HCT116 (cell line): ENCODE data around the gene TMEM123. TPM values are rescaled to one million over a fixed set of nuclear protein-coding genes. Genes with fewer than 3 reads are reported as not detected.

Experiments used
- ATAC-seq: fragments of 200-7000 bp; cut with Tn5 transposase; 2 replicates; pipeline ENCODE4 v1.9.1; 2020; ENCODE audit warnings: mild to moderate bottlenecking, moderate library complexity
- BruUV-seq: library from RNA; stranded (reverse); fragments of 400-500 nt; replicated peaks from 2 replicates; lab custom pipeline; 2021; lab: Mats Ljungman, UMichigan
- CTCF ChIA-PET: fragments of 300-600 bp; sonication (Branson Sonifier 250); formaldehyde crosslinking; loops from one replicate; lab custom pipeline; 2021; ENCODE audit warnings: antibody characterized with exemption; lab: Charles Lee
- POLR2A ChIA-PET: fragments of 300-600, 350-600 bp; sonication (Branson Sonifier 250); formaldehyde crosslinking; loops from one replicate; lab custom pipeline; 2021; ENCODE audit warnings: antibody characterized with exemption; lab: Charles Lee
- RAD21 ChIA-PET, 2 experiments: fragments of 300-600 bp; sonication (Branson Sonifier 250); formaldehyde crosslinking; loops; one replicate each; lab custom pipeline; 2023; ENCODE audit warnings: low total read pairs in 2 of 2; ENCODE audit not compliant: uncharacterized antibody in 2 of 2, unreplicated experiment in 2 of 2, low non-redundant PET in 1 of 2; lab: Charles Lee
- DNase-seq: peaks from one replicate; pipeline ENCODE4 v3.0.0-alpha.2; 2010; ENCODE audit warnings: low read depth, low spot score
- H2AFZ ChIP-seq: fragments of 200-600 bp; shearing (Covaris generic), sonication (generic); 2 replicates; pipeline ENCODE4 v1.6.1; 2017; ENCODE audit warnings: low read depth, mixed run types, mixed read lengths, antibody characterized with exemption, low read length; ENCODE audit not compliant: poor library complexity, severe bottlenecking
- H3K27ac ChIP-seq: 2 replicates; pipeline ENCODE4 v1.5.1; 2012; ENCODE audit warnings: low read depth, low read length
- H3K27me3 ChIP-seq: fragments of 200-600 bp; sonication (generic); 2 replicates; pipeline ENCODE4 v1.6.1; 2016; ENCODE audit warnings: mixed run types, low read length, mixed read lengths; ENCODE audit not compliant: insufficient read depth
- H3K36me3 ChIP-seq, 2 experiments: fragments of 200-500 bp in 1 of 2; fragments of 200-600 bp in 1 of 2; sonication (Bioruptor generic) in 1 of 2; sonication (generic) in 1 of 2; 2 replicates each; pipeline versions ENCODE4 v1.5.1 to v1.6.1; 2014 to 2016; ENCODE audit warnings: low read length in 2 of 2, inconsistent platforms in 1 of 2, mixed read lengths in 1 of 2, mixed run types in 1 of 2; ENCODE audit not compliant: insufficient read depth in 2 of 2, control insufficient read depth in 1 of 2
- H3K4me1 ChIP-seq, 2 experiments: fragments of 200-600 bp in 1 of 2; sonication (generic) in 1 of 2; 2 replicates each; pipeline versions ENCODE4 v1.5.1 to v1.6.1; 2012 to 2017; ENCODE audit warnings: low read length in 2 of 2, inconsistent platforms in 1 of 2, mild to moderate bottlenecking in 1 of 2, mixed read lengths in 1 of 2, mixed run types in 1 of 2, moderate library complexity in 1 of 2; ENCODE audit not compliant: insufficient read depth in 2 of 2, control insufficient read depth in 1 of 2
- H3K4me2 ChIP-seq: fragments of 200-600 bp; sonication (generic); 2 replicates; pipeline ENCODE4 v1.6.1; 2017; ENCODE audit warnings: mixed run types, low read length, mixed read lengths
- H3K4me3 ChIP-seq, 2 experiments: fragments of 200-600 bp in 1 of 2; sonication (generic) in 1 of 2; replicated peaks in 1 of 2; 2 replicates each; pipeline ENCODE4 v1.5.1; 2011 to 2016; ENCODE audit warnings: low read length in 2 of 2, control low read depth in 1 of 2, low read depth in 1 of 2, mild to moderate bottlenecking in 1 of 2, mixed read lengths in 1 of 2, mixed run types in 1 of 2
- H3K79me2 ChIP-seq: fragments of 200-600 bp; sonication (generic); 2 replicates; pipeline ENCODE4 v1.6.1; 2017; ENCODE audit warnings: mild to moderate bottlenecking, mixed run types, low read length, moderate library complexity, mixed read lengths; ENCODE audit not compliant: insufficient read depth
- H3K9ac ChIP-seq: fragments of 200-600 bp; sonication (generic); 2 replicates; pipeline ENCODE4 v1.6.1; 2016; ENCODE audit warnings: low read length, mixed read lengths
- H3K9me2 ChIP-seq: fragments of 200-600 bp; sonication (generic), shearing (Covaris generic); 2 replicates; pipeline ENCODE4 v1.6.1; 2017; ENCODE audit warnings: mixed run types, mild to moderate bottlenecking, moderate library complexity; ENCODE audit not compliant: insufficient read depth
- H3K9me3 ChIP-seq, 2 experiments: fragments of 200-500 bp in 1 of 2; fragments of 200-600 bp in 1 of 2; sonication (Bioruptor generic) in 1 of 2; sonication (generic) in 1 of 2; 2 replicates each; pipeline ENCODE4 v1.6.1; 2014 to 2017; ENCODE audit warnings: low read length in 2 of 2, mixed read lengths in 2 of 2, inconsistent platforms in 1 of 2, low read depth in 1 of 2, mild to moderate bottlenecking in 1 of 2, mixed run types in 1 of 2, moderate library complexity in 1 of 2; ENCODE audit not compliant: control insufficient read depth in 1 of 2, insufficient read depth in 1 of 2
- H4K20me1 ChIP-seq: fragments of 200-600 bp; sonication (generic), shearing (Covaris generic); 2 replicates; pipeline ENCODE4 v1.6.1; 2017; ENCODE audit warnings: mixed run types, mild to moderate bottlenecking, moderate library complexity; ENCODE audit not compliant: insufficient read depth
- EZH2 ChIP-seq: fragments of 200-600 bp; sonication (generic); IDR thresholded peaks from 2 replicates; pipeline ENCODE4 v1.6.1; 2017; ENCODE audit warnings: antibody characterized with exemption, mixed run types
- EZH2phosphoT487 ChIP-seq: fragments of 200-600 bp; IDR thresholded peaks from 2 replicates; pipeline ENCODE4 v1.6.1; 2018; ENCODE audit warnings: antibody characterized with exemption, borderline replicate concordance
- JUND ChIP-seq: IDR thresholded peaks from 2 replicates; pipeline ENCODE4 v1.6.1; 2012
- POLR2A ChIP-seq: IDR thresholded peaks from 2 replicates; pipeline ENCODE4 v1.7.0; 2011; ENCODE audit warnings: borderline replicate concordance; ENCODE audit not compliant: insufficient read depth, insufficient read length; ENCODE audit errors: extremely low read depth
- SIN3A ChIP-seq: IDR thresholded peaks from 2 replicates; pipeline ENCODE4 v1.6.1; 2012; ENCODE audit warnings: low read depth
- intact Hi-C: fragments of 100-400 bp; cut with micrococcal nuclease; formaldehyde crosslinking; loops from 2 replicates; pipeline ENCODE4 v1.10.0; 2022
- total RNA-seq: library from RNA; stranded (reverse); gene quantifications from one replicate; pipeline ENCODE4 v1.2.1, GENCODE V29; 2021; ENCODE audit not compliant: unreplicated experiment
- TF ChIP-seq, protein P1 (sequence below), 3 experiments: fragments of 200-600 bp in 1 of 3; sonication (generic) in 1 of 3; IDR thresholded peaks in 2 of 3; conservative IDR thresholded peaks in 1 of 3; 2 replicates each; pipeline ENCODE4 v1.5.1; 2012 to 2017; ENCODE audit warnings: low read depth in 2 of 3, low read length in 2 of 3, antibody characterized with exemption in 1 of 3, borderline replicate concordance in 1 of 3, control low read depth in 1 of 3, mild to moderate bottlenecking in 1 of 3, mixed read lengths in 1 of 3, mixed run types in 1 of 3, moderate library complexity in 1 of 3; ENCODE audit not compliant: insufficient read depth in 1 of 3
- TF ChIP-seq, protein P2 (sequence below): IDR thresholded peaks from 2 replicates; pipeline ENCODE4 v1.6.1; 2012

The TMEM123 gene
- total RNA-seq, 1 experiment from 2014 or later, result 217 TPM

DNA sequence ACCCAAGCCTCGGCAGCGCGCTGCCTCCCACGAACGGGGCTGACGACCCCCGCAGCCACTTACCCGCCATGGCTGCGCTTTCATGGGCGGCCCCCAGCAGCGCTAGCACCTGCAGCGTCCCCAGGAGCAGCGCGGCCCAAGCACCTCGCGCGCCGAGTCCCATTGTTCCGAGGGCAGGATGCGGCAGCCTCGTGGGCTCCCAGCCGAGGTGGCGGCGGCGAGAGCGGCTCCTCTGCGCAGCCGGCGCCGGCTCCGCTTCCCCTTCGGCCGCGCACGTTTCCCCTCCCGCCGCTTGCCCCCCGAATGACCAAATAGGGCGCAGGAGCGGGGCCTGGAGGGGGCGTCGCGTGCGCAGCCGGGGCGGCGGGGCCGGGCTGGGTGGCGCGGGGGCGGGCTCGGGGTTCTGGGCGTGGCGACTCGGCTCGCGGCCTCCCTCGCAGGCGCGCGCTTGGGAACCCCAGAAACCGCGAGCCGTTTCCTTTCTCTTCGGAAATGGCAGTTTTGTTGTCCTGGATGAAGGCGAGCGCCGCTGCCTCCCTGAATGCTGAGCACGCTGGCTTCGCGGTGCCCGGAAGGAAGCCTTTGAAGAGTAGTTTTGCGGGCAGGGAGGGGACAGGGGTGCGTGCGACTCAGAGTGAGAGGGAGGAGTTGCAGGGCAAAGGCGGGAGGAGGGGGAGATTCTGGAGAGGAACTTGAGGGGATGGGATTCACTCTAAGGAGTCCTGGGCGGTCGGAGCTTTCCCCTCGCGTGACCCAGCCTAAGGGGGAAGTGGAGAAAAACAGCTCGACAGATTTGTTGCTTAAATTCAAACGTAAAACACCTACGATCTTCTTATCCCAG, at the start of gene TMEM123 (continued):
- TF ChIP-seq, protein P1, sequence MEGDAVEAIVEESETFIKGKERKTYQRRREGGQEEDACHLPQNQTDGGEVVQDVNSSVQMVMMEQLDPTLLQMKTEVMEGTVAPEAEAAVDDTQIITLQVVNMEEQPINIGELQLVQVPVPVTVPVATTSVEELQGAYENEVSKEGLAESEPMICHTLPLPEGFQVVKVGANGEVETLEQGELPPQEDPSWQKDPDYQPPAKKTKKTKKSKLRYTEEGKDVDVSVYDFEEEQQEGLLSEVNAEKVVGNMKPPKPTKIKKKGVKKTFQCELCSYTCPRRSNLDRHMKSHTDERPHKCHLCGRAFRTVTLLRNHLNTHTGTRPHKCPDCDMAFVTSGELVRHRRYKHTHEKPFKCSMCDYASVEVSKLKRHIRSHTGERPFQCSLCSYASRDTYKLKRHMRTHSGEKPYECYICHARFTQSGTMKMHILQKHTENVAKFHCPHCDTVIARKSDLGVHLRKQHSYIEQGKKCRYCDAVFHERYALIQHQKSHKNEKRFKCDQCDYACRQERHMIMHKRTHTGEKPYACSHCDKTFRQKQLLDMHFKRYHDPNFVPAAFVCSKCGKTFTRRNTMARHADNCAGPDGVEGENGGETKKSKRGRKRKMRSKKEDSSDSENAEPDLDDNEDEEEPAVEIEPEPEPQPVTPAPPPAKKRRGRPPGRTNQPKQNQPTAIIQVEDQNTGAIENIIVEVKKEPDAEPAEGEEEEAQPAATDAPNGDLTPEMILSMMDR (IDR thresholded peaks at IDR 0.05 in 2 of 3, conservative IDR thresholded peaks at IDR 0.05 in 1 of 3; ENCODE audit: borderline replicate concordance in 1 of 3, insufficient read depth in 1 of 3, low read depth in 2 of 3, low read length in 2 of 3), result no peak
- TF ChIP-seq JUND (no peak), EZH2phosphoT487 (no peak), SIN3A (peak; percentile 55), EZH2 (no peak), POLR2A (peak; percentile 28)

DNA sequence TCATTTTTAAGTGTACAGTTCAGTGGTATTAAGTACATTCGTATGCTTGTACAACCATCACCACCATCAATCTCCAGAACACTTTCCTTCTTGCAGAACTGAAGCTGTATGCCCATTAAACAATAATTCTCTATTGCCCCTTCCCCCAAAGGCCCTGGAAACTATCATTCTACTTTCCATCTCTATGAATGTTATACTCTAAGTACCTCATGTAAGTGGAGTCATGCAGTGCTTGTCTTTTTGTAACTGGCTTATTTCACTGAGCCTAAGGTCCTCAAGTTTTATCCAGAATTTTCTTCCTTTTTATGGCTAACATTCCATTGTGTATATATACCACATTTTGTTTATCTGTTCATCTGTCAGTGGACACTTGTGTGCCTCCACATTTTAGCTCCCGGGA, 48.3 kb upstream of the TMEM123 start:
- ATAC-seq, result no peak
- H3K9ac ChIP-seq, result no peak overlapping the region
- intact Hi-C loops, result no loop called here
- no peaks in the 10 kb centered on the region for H4K20me1 ChIP-seq
- no peak overlapping the region for H3K27ac ChIP-seq
- H3K79me2 ChIP-seq, result no peaks in the 10 kb centered on the region
- TF ChIP-seq EZH2, result no peak
- TF ChIP-seq, protein P2, sequence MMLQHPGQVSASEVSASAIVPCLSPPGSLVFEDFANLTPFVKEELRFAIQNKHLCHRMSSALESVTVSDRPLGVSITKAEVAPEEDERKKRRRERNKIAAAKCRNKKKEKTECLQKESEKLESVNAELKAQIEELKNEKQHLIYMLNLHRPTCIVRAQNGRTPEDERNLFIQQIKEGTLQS, result no peak
- no peaks in the 10 kb centered on the region for H3K9me3 ChIP-seq
- H2AFZ ChIP-seq, result no peak overlapping the region
- CTCF ChIA-PET, result interaction anchor here (0.7 to 1.5 kb wide), 3 partner anchors 18 to 166 kb away, joined by 4 read pairs; no protein-coding TSS in a partner anchor
- no peaks in the 10 kb centered on the region for H3K9me2 ChIP-seq
- no TSS peak for BruUV-seq
- no peak overlapping the region for H3K4me3 ChIP-seq
- H3K4me2 ChIP-seq, result no peak overlapping the region
- H3K27me3 ChIP-seq, result no peaks in the 10 kb centered on the region
- RAD21 ChIA-PET, result no interaction called here
- POLR2A ChIA-PET, result no interaction called here
- H3K4me1 ChIP-seq, result peaks cover 2 to 11% of the 10 kb centered on the region in 2 experiments
- no peaks in the 10 kb centered on the region for H3K36me3 ChIP-seq
- no peak for DNase-seq
